ENCODE results near the gene FAM53A.
"Not testable (repeated sequence)": the region's sequence is repeated elsewhere in the genome, so short reads cannot be mapped to it uniquely, and the experiment has no call there.

FAM53A gene

GRCh38 chr4:1684506-1685234, 557 bp upstream of the FAM53A start:
- no peak for DNase-seq

- DNase-seq, result no peak
Measured at GRCh38 chr4:1683261-1683735, 815 bp downstream of the FAM53A start.

- DNase-seq, result no peak
Measured at GRCh38 chr4:1682860-1683259, 1.3 kb downstream of the FAM53A start.

- no peak for DNase-seq
Measured at GRCh38 chr4:1678244-1678643, 5.9 kb downstream of the FAM53A start.

- DNase-seq, result no peak
Measured at GRCh38 chr4:1676605-1677525, 7.2 kb downstream of the FAM53A start.

- no peak for DNase-seq
Measured at GRCh38 chr4:1675802-1676137, 8.3 kb downstream of the FAM53A start.

- no peak for DNase-seq
Measured at GRCh38 chr4:1675136-1675801, 8.8 kb downstream of the FAM53A start.

GRCh38 chr4:1674682-1675081, 9.4 kb downstream of the FAM53A start:
- DNase-seq, result no peak

GRCh38 chr4:1673671-1674070, 10.4 kb downstream of the FAM53A start:
- DNase-seq, result no peak

- not testable (repeated sequence) for DNase-seq
Measured at GRCh38 chr4:1671011-1671410, 13.1 kb downstream of the FAM53A start.

- DNase-seq, result no peak
Measured at GRCh38 chr4:1670279-1670678, 13.8 kb downstream of the FAM53A start.

- no peak for DNase-seq
Measured at GRCh38 chr4:1669850-1670249, 14.3 kb downstream of the FAM53A start.

GRCh38 chr4:1669270-1669669, 14.8 kb downstream of the FAM53A start:
- no peak for DNase-seq

GRCh38 chr4:1668488-1668840, 15.6 kb downstream of the FAM53A start:
- no peak for DNase-seq

- no peak for DNase-seq
Measured at GRCh38 chr4:1667273-1667672, 16.8 kb downstream of the FAM53A start.

GRCh38 chr4:1666391-1666790, 17.7 kb downstream of the FAM53A start:
- no peak for DNase-seq

GRCh38 chr4:1664141-1664540, 20.0 kb downstream of the FAM53A start:
- no peak for DNase-seq

- no peak for DNase-seq
Measured at GRCh38 chr4:1663549-1663948, 20.6 kb downstream of the FAM53A start.

GRCh38 chr4:1661695-1662094, 22.4 kb downstream of the FAM53A start:
- no peak for DNase-seq

GRCh38 chr4:1660948-1661677, 23.0 kb downstream of the FAM53A start:
- DNase-seq, result no peak

- no peak for DNase-seq
Measured at GRCh38 chr4:1659104-1660043, 24.7 kb downstream of the FAM53A start.

- DNase-seq, result no peak
Measured at GRCh38 chr4:1658581-1658980, 25.5 kb downstream of the FAM53A start.
